Activated CD8-positive, alpha-beta T cell treated with anti-CD3 and anti-CD28 coated beads for 36 hours (primary cell): ENCODE results near the gene DLG2. TPM values are rescaled to one million over a fixed set of nuclear protein-coding genes. Genes with fewer than 3 reads are reported as not detected.

Experiments
- ATAC-seq: fragments of 200-7000 bp; cut with Tn5 transposase; one replicate; pipeline ENCODE4 v1.10.0; 2021; ENCODE audit warnings: mild to moderate bottlenecking, moderate library complexity
- CTCF ChIA-PET: fragments of 350-600 bp; sonication (Branson Sonifier 250); formaldehyde crosslinking; loops from one replicate; lab custom pipeline; 2021; ENCODE audit warnings: antibody characterized with exemption; lab: Charles Lee
- POLR2A ChIA-PET: fragments of 350-600 bp; sonication (Branson Sonifier 250); formaldehyde crosslinking; loops from one replicate; lab custom pipeline; 2021; ENCODE audit warnings: antibody characterized with exemption; lab: Charles Lee
- DNase-seq: peaks from one replicate; pipeline ENCODE4 v3.0.0-alpha.2; 2020
- H3K27ac Mint-ChIP-seq: one replicate; pipeline ENCODE4 v1.8.0; 2021; ENCODE audit warnings: mild to moderate bottlenecking, mixed read lengths
- H3K27me3 Mint-ChIP-seq: one replicate; pipeline ENCODE4 v1.8.0; 2021; ENCODE audit warnings: mixed read lengths
- H3K36me3 Mint-ChIP-seq: one replicate; pipeline ENCODE4 v1.8.0; 2021; ENCODE audit warnings: low read depth, mixed read lengths
- H3K4me1 Mint-ChIP-seq: one replicate; pipeline ENCODE4 v1.8.0; 2021; ENCODE audit warnings: low read depth, mixed read lengths
- H3K4me3 Mint-ChIP-seq: one replicate; pipeline ENCODE4 v1.8.0; 2021; ENCODE audit warnings: mild to moderate bottlenecking, moderate library complexity, mixed read lengths
- H3K9me3 Mint-ChIP-seq: one replicate; pipeline ENCODE4 v1.8.0; 2021; ENCODE audit warnings: mixed read lengths
- intact Hi-C: fragments of 100-400 bp; cut with micrococcal nuclease; formaldehyde crosslinking; loops from one replicate; pipeline ENCODE4 v1.10.0; 2022
- total RNA-seq, 2 experiments: library from RNA; stranded (reverse); gene quantifications; one replicate each; pipeline ENCODE4 v1.2.3, GENCODE V29; 2021
- TF ChIP-seq, protein P1 (sequence below): fragments of 200-600 bp; IDR thresholded peaks from one replicate; pipeline ENCODE4 v1.8.0; 2022; ENCODE audit warnings: antibody characterized with exemption, mild to moderate bottlenecking

DLG2 gene
- total RNA-seq, 2 experiments from 2014 or later = 2.2 to 2.6 TPM

GRCh38 chr11:85540635-85541205 lies 86.4 kb downstream of the DLG2 start:
- TF ChIP-seq, protein P1, sequence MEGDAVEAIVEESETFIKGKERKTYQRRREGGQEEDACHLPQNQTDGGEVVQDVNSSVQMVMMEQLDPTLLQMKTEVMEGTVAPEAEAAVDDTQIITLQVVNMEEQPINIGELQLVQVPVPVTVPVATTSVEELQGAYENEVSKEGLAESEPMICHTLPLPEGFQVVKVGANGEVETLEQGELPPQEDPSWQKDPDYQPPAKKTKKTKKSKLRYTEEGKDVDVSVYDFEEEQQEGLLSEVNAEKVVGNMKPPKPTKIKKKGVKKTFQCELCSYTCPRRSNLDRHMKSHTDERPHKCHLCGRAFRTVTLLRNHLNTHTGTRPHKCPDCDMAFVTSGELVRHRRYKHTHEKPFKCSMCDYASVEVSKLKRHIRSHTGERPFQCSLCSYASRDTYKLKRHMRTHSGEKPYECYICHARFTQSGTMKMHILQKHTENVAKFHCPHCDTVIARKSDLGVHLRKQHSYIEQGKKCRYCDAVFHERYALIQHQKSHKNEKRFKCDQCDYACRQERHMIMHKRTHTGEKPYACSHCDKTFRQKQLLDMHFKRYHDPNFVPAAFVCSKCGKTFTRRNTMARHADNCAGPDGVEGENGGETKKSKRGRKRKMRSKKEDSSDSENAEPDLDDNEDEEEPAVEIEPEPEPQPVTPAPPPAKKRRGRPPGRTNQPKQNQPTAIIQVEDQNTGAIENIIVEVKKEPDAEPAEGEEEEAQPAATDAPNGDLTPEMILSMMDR = no peak
- H3K4me1 Mint-ChIP-seq = no peaks in the 10 kb centered on the region
- H3K27me3 Mint-ChIP-seq = no peaks in the 10 kb centered on the region
- H3K4me3 Mint-ChIP-seq = no peak overlapping the region
- DNase-seq (no peak), ATAC-seq (no peak)
- intact Hi-C loops = no loop called here
- H3K27ac Mint-ChIP-seq = no peak overlapping the region
- POLR2A ChIA-PET = no interaction called here
- CTCF ChIA-PET = no interaction called here
- H3K9me3 Mint-ChIP-seq = peaks cover 4% of the 10 kb centered on the region
- peaks cover 2% of the 10 kb centered on the region for H3K36me3 Mint-ChIP-seq

- Mint-ChIP-seq H3K4me3 (no peak overlapping the region), H3K27ac (no peak overlapping the region), H3K9me3 (peaks cover 6% of the 10 kb centered on the region), H3K4me1 (no peaks in the 10 kb centered on the region), H3K27me3 (no peaks in the 10 kb centered on the region), H3K36me3 (peaks cover 2% of the 10 kb centered on the region)
- ATAC-seq = no peak
- intact Hi-C loops = no loop called here
- TF ChIP-seq, protein P1 = no peak
- CTCF ChIA-PET = no interaction called here
- no peak for DNase-seq
- POLR2A ChIA-PET = no interaction called here
Measured at GRCh38 chr11:85540181-85540580, 87.0 kb downstream of the DLG2 start.

- Mint-ChIP-seq H3K4me1 (no peaks in the 10 kb centered on the region), H3K9me3 (peaks cover 9% of the 10 kb centered on the region), H3K27ac (no peak overlapping the region), H3K27me3 (no peaks in the 10 kb centered on the region), H3K4me3 (no peak overlapping the region), H3K36me3 (peaks cover 5% of the 10 kb centered on the region)
- DNase-seq = no peak
- intact Hi-C loops = no loop called here
- ChIA-PET POLR2A (no interaction called here), CTCF (no interaction called here)
- ATAC-seq = no peak
- TF ChIP-seq, protein P1 = no peak
Measured at GRCh38 chr11:85539740-85540139, 87.4 kb downstream of the DLG2 start.

DNA sequence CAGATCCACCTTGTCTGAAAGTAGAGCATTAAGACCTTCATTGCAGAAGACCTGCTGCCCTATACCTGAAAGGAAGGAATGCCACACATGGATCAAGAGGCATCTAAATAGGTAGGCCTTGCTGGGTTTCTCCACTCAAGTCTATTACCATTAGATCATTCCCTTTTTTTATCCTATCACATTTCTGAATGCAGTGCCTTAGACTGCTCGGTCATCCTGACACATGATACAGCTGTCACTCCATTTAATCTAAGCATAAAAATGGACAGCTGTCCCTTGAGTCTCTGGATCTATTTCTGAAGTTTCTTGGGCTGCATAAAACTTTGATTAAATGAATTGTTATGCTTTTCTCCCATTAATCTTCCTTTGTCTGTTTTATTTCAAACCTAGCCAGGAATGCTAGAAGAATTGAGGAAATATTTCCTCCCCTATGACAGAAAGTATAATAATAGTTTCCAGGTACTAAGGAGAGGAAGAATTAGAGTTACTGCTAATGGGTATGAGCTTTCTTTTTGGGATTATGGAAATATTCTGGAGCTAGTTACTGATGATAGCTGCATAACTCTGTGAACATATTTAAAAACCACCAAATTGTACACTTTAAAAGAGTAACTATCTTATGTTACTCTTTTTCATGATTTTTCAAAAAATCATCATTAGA lies 88.0 kb downstream of the DLG2 start:
- ChIA-PET POLR2A (no interaction called here), CTCF (no interaction called here)
- H3K4me3 Mint-ChIP-seq = no peak overlapping the region
- no peaks in the 10 kb centered on the region for H3K27me3 Mint-ChIP-seq
- no peak for DNase-seq
- intact Hi-C loops = no loop called here
- TF ChIP-seq, protein P1 = no peak
- H3K4me1 Mint-ChIP-seq = no peaks in the 10 kb centered on the region
- H3K9me3 Mint-ChIP-seq = peaks cover 11% of the 10 kb centered on the region
- H3K27ac Mint-ChIP-seq = no peak overlapping the region
- peaks cover 9% of the 10 kb centered on the region for H3K36me3 Mint-ChIP-seq
- no peak for ATAC-seq

GRCh38 chr11:85536438-85536837 lies 90.7 kb downstream of the DLG2 start:
- CTCF ChIA-PET = no interaction called here
- DNase-seq (no peak), ATAC-seq (no peak)
- Mint-ChIP-seq H3K27me3 (no peaks in the 10 kb centered on the region), H3K4me3 (no peak overlapping the region), H3K27ac (no peak overlapping the region), H3K4me1 (no peaks in the 10 kb centered on the region), H3K9me3 (peaks cover 11% of the 10 kb centered on the region), H3K36me3 (peaks cover 9% of the 10 kb centered on the region)
- intact Hi-C loops = no loop called here
- POLR2A ChIA-PET = no interaction called here
- TF ChIP-seq, protein P1 = no peak
